H1 (cell line): Measurements from ENCODE around the gene ZNF524. TPM values are rescaled to one million over a fixed set of nuclear protein-coding genes. Genes with fewer than 3 reads are reported as not detected.

Source experiments
- ASH2L ChIP-seq: fragments of 200-600, 300-600 bp; sonication (generic); IDR thresholded peaks from one replicate; pipeline ENCODE4 v1.7.1; 2017; ENCODE audit warnings: low read length
- ATF2 ChIP-seq: IDR thresholded peaks from 2 replicates; pipeline ENCODE4 v1.6.1; 2012; ENCODE audit warnings: low read length, inconsistent platforms
- ATF3 ChIP-seq: IDR thresholded peaks from 2 replicates; pipeline ENCODE4 v1.6.1; 2011; ENCODE audit warnings: low read depth, mild to moderate bottlenecking, low read length; ENCODE audit not compliant: insufficient read depth
- CEBPB ChIP-seq: IDR thresholded peaks from 2 replicates; pipeline ENCODE4 v1.6.1; 2012; ENCODE audit warnings: low read depth, low read length
- CTCF ChIP-seq, 3 experiments: IDR thresholded peaks; 1 replicate in 2 of 3; 2 replicates in 1 of 3; pipeline versions ENCODE4 v1.5.1 to v1.6.1; 2011; ENCODE audit warnings: low read length in 3 of 3, mild to moderate bottlenecking in 3 of 3, inconsistent platforms in 2 of 3, low read depth in 1 of 3, moderate library complexity in 1 of 3; ENCODE audit not compliant: insufficient read depth in 1 of 3; ENCODE audit errors: control extremely low read depth in 1 of 3
- E2F6 ChIP-seq: IDR thresholded peaks from 2 replicates; pipeline ENCODE4 v1.6.1; 2012; ENCODE audit warnings: inconsistent platforms
- EGR1 ChIP-seq: IDR thresholded peaks from 2 replicates; pipeline ENCODE4 v1.6.1; 2011; ENCODE audit warnings: low read depth, low read length, borderline replicate concordance
- HDAC6 ChIP-seq: IDR thresholded peaks from one replicate; pipeline ENCODE4 v1.7.1; 2012; ENCODE audit warnings: low read depth, mild to moderate bottlenecking, inconsistent platforms, low read length, moderate library complexity
- RAD21 ChIP-seq, 2 experiments: IDR thresholded peaks in 1 of 2; conservative IDR thresholded peaks in 1 of 2; 2 replicates each; pipeline ENCODE4 v1.6.1; 2011; ENCODE audit warnings: low read depth in 2 of 2, low read length in 2 of 2, improper control_type of control experiment in 1 of 2, inconsistent platforms in 1 of 2, mild to moderate bottlenecking in 1 of 2, moderate library complexity in 1 of 2
- RBBP5 ChIP-seq: IDR thresholded peaks from 2 replicates; pipeline ENCODE4 v1.7.1; 2012; ENCODE audit warnings: low read depth, mild to moderate bottlenecking, inconsistent platforms, low read length, moderate library complexity, borderline replicate concordance
- RNF2 ChIP-seq: fragments of 200-900, 300-1000 bp; sonication (generic); IDR thresholded peaks from 2 replicates; pipeline ENCODE4 v1.7.1; 2016; ENCODE audit warnings: borderline replicate concordance, low read depth, mild to moderate bottlenecking, antibody characterized with exemption, low read length; ENCODE audit not compliant: poor library complexity, severe bottlenecking; ENCODE audit errors: missing control alignments
- SIN3A ChIP-seq, 2 experiments: IDR thresholded peaks in 1 of 2; conservative IDR thresholded peaks in 1 of 2; 2 replicates each; pipeline ENCODE4 v1.6.1; 2011 to 2012; ENCODE audit warnings: low read length in 2 of 2, improper control_type of control experiment in 1 of 2, low read depth in 1 of 2, mild to moderate bottlenecking in 1 of 2
- SIRT6 ChIP-seq: IDR thresholded peaks from one replicate; pipeline ENCODE4 v1.7.1; 2012; ENCODE audit warnings: low read length, inconsistent platforms
- SP1 ChIP-seq: IDR thresholded peaks from 2 replicates; pipeline ENCODE4 v1.6.1; 2011; ENCODE audit warnings: low read depth, low read length
- SP4 ChIP-seq: IDR thresholded peaks from 2 replicates; pipeline ENCODE4 v1.6.1; 2012; ENCODE audit warnings: low read length, inconsistent platforms
- SRF ChIP-seq: IDR thresholded peaks from 2 replicates; pipeline ENCODE4 v1.6.1; 2011; ENCODE audit warnings: mild to moderate bottlenecking, low read depth, low read length, moderate library complexity
- SUZ12 ChIP-seq: fragments of 200-600 bp; sonication (generic); IDR thresholded peaks from 2 replicates; pipeline ENCODE4 v1.6.1; 2012; ENCODE audit warnings: mild to moderate bottlenecking, inconsistent platforms, low read length, moderate library complexity, mixed read lengths
- TAF7 ChIP-seq: optimal IDR thresholded peaks from 2 replicates; pipeline ENCODE3; 2011; ENCODE audit warnings: low read depth, mild to moderate bottlenecking, inconsistent platforms, low read length, moderate library complexity, borderline replicate concordance
- YY1 ChIP-seq: IDR thresholded peaks from 2 replicates; pipeline ENCODE4 v1.6.1; 2011; ENCODE audit warnings: low read depth, mild to moderate bottlenecking, low read length
- polyA plus RNA-seq, 7 experiments: library from polyadenylated mRNA; depleted of rRNA in 3 of 7; stranded (reverse) in 5 of 7; unstranded in 2 of 7; fragments of >200 nt in 5 of 7; fragments of 200-250 nt in 2 of 7; gene quantifications; 1 replicate in 5 of 7; 2 replicates in 1 of 7; 4 replicates in 1 of 7; pipeline versions ENCODE4 v1.2.1 to v1.2.3, GENCODE V29; 2011 to 2013; ENCODE audit warnings: missing spikeins in 2 of 7, mixed read lengths in 2 of 7
- total RNA-seq: library from RNA; stranded (reverse); fragmentation: NEBNext Ultra II Directional; extraction: Animal tissue kit (Norgen Biotek cat#: 25700); gene quantifications from 2 replicates; pipeline ENCODE4 v1.2.1, GENCODE V29; 2021

ZNF524 gene
- total and polyA plus RNA-seq, 2 of the 8 experiments (the other 6 are each of a cell fraction or from before 2014, with no cell fraction given): 4.4 to 4.7 TPM

DNA sequence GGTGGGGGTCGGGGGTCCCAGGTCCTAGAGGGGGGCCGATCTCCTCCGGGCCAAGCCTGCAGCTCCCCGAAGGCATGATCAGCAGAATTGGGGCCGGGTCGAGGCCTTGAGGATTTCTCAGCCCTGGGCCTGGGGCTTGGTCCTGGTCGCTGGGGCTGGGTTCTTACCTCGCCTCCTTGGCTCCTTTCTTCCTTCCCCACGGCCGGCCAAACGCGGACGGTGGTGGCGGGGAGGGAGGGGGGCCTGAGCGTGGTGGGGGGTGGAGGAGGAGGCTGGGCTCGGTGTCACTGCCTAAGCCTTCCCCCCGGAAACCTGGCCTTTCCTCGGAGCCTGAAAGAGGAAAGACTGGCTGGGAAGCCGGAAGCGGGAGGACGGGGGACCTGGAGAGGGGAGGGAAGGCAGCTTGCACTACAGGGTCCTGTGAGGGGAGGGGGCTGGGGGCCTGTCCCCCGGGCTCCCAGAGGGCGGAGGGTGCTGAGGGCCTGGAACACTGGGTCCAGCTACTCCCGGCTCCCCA, 19.4 kb upstream of the ZNF524 start, which contains the start of gene ZNF579 (continued):
- TF ChIP-seq CTCF (IDR thresholded peaks at IDR 0.05; ENCODE audit: control extremely low read depth in 1 of 3, insufficient read depth in 1 of 3, low read depth in 1 of 3, low read length in 3 of 3): no peak
- no peak for TF ChIP-seq TAF7
- no peak for TF ChIP-seq ATF2
- TF ChIP-seq E2F6: no peak
- no peak for TF ChIP-seq ATF3
- no peak for TF ChIP-seq RAD21 (IDR thresholded peaks at IDR 0.05 in 1 of 2, conservative IDR thresholded peaks at IDR 0.05 in 1 of 2; ENCODE audit: low read depth in 2 of 2, low read length in 2 of 2)
- TF ChIP-seq SIN3A (conservative IDR thresholded peaks at IDR 0.05 in 1 of 2, IDR thresholded peaks at IDR 0.05 in 1 of 2; ENCODE audit: low read depth in 1 of 2, low read length in 2 of 2): peak; percentile 65 to 78; a peak in 2 of 4 replicates
- no peak for TF ChIP-seq SP4
- TF ChIP-seq RBBP5: no peak
- peak; percentile 47; the same call in 1 of the 2 replicates for TF ChIP-seq YY1
- peak; percentile 74 for TF ChIP-seq EGR1
- TF ChIP-seq ASH2L: no peak
- no peak for TF ChIP-seq CEBPB
- TF ChIP-seq HDAC6: no peak
- no peak for TF ChIP-seq SIRT6
- TF ChIP-seq SP1: 0 out of 2 replicates have a peak, but pooled peaks have one; percentile 36
- no peak for TF ChIP-seq SUZ12
- no peak for TF ChIP-seq RNF2
- no peak for TF ChIP-seq SRF
